NT2/D1 (cell line): ENCODE data around the gene MEIS2.
"Not testable (repeated sequence)": the region's sequence is repeated elsewhere in the genome, so short reads cannot be mapped to it uniquely, and the experiment has no call there.

Experiments used
- DNase-seq: peaks from one replicate; pipeline ENCODE4 v3.0.0-alpha.2; 2011; ENCODE audit warnings: low read depth, low spot score
- H3K27me3 ChIP-seq: 2 replicates; pipeline ENCODE4 v1.6.0; 2011; ENCODE audit warnings: mild to moderate bottlenecking; ENCODE audit not compliant: insufficient read length, insufficient read depth
- H3K36me3 ChIP-seq: 2 replicates; pipeline ENCODE4 v1.6.1; 2011; ENCODE audit warnings: mild to moderate bottlenecking, low read length, mixed read lengths; ENCODE audit not compliant: insufficient read depth, insufficient read length
- H3K4me1 ChIP-seq: 2 replicates; pipeline ENCODE4 v1.5.1; 2011; ENCODE audit not compliant: insufficient read depth, insufficient read length
- H3K4me3 ChIP-seq: 2 replicates; pipeline ENCODE4 v1.5.1; 2011; ENCODE audit warnings: low read depth; ENCODE audit not compliant: insufficient read length
- H3K9ac ChIP-seq: 2 replicates; pipeline ENCODE4 v1.6.0; 2011; ENCODE audit warnings: low read depth; ENCODE audit not compliant: insufficient read length
- H3K9me3 ChIP-seq: 2 replicates; pipeline ENCODE4 v1.5.1; 2011; ENCODE audit warnings: mild to moderate bottlenecking, low read length; ENCODE audit not compliant: insufficient read depth
- SUZ12 ChIP-seq: IDR thresholded peaks from 2 replicates; pipeline ENCODE4 v1.6.1; 2011; ENCODE audit not compliant: insufficient read length, insufficient read depth; ENCODE audit errors: extremely low read depth
- YY1 ChIP-seq: IDR thresholded peaks from 2 replicates; pipeline ENCODE4 v1.6.1; 2011; ENCODE audit not compliant: insufficient read length, insufficient read depth
- ZNF274 ChIP-seq: IDR thresholded peaks from 2 replicates; pipeline ENCODE4 v1.6.1; 2011; ENCODE audit warnings: mild to moderate bottlenecking, low read depth, low read length

Gene MEIS2

GRCh38 chr15:36988947-36989346 lies 111.4 kb downstream of the MEIS2 start:
- H3K27me3 ChIP-seq = no peaks in the 10 kb centered on the region
- DNase-seq = no peak
- peaks cover 10% of the 10 kb centered on the region; the same call in 1 of the 2 replicates for H3K9me3 ChIP-seq
- H3K4me3 ChIP-seq = no peak overlapping the region
- no peak overlapping the region for H3K9ac ChIP-seq
- H3K36me3 ChIP-seq = no peaks in the 10 kb centered on the region
- H3K4me1 ChIP-seq = no peaks in the 10 kb centered on the region
- no peak for TF ChIP-seq ZNF274
- no peak for TF ChIP-seq YY1
- no peak for TF ChIP-seq SUZ12

GRCh38 chr15:36982430-36982829 lies 117.9 kb downstream of the MEIS2 start:
- Histone ChIP-seq H3K27me3 (no peaks in the 10 kb centered on the region), H3K9me3 (peaks cover 14% of the 10 kb centered on the region; the same call in 1 of the 2 replicates), H3K9ac (no peak overlapping the region), H3K4me1 (no peaks in the 10 kb centered on the region), H3K36me3 (no peaks in the 10 kb centered on the region), H3K4me3 (no peak overlapping the region)
- TF ChIP-seq SUZ12 (no peak), ZNF274 (no peak), YY1 (no peak)
- DNase-seq = no peak

- not testable (repeated sequence) for H3K9ac ChIP-seq, H3K4me3 ChIP-seq, DNase-seq, H3K4me1 ChIP-seq, H3K27me3 ChIP-seq, H3K36me3 ChIP-seq
- H3K9me3 ChIP-seq = peaks cover 14% of the 10 kb centered on the region; the same call in 1 of the 2 replicates
Observed at GRCh38 chr15:36980281-36980680, 120.1 kb downstream of the MEIS2 start.

GRCh38 chr15:36978625-36979024 lies 121.7 kb downstream of the MEIS2 start:
- no peak overlapping the region for H3K4me3 ChIP-seq
- DNase-seq = no peak
- H3K9ac ChIP-seq = no peak overlapping the region
- peaks cover under 1% of the 10 kb centered on the region; the same call in 1 of the 2 replicates for H3K9me3 ChIP-seq
- H3K27me3 ChIP-seq = no peaks in the 10 kb centered on the region
- TF ChIP-seq SUZ12 (no peak), ZNF274 (no peak), YY1 (no peak)
- H3K4me1 ChIP-seq = no peaks in the 10 kb centered on the region
- no peaks in the 10 kb centered on the region for H3K36me3 ChIP-seq

- Histone ChIP-seq H3K27me3 (no peaks in the 10 kb centered on the region), H3K4me3 (no peak overlapping the region), H3K9ac (no peak overlapping the region), H3K4me1 (no peaks in the 10 kb centered on the region), H3K36me3 (no peaks in the 10 kb centered on the region), H3K9me3 (no peaks in the 10 kb centered on the region)
- no peak for DNase-seq
- no peak for TF ChIP-seq YY1
- no peak for TF ChIP-seq ZNF274
- no peak for TF ChIP-seq SUZ12
Observed at GRCh38 chr15:36978126-36978525, 122.2 kb downstream of the MEIS2 start.

- Histone ChIP-seq H3K4me3 (no peak overlapping the region), H3K9ac (no peak overlapping the region), H3K36me3 (no peaks in the 10 kb centered on the region), H3K9me3 (no peaks in the 10 kb centered on the region), H3K27me3 (no peaks in the 10 kb centered on the region), H3K4me1 (no peaks in the 10 kb centered on the region)
- no peak for DNase-seq
- no peak for TF ChIP-seq ZNF274
- no peak for TF ChIP-seq SUZ12
- TF ChIP-seq YY1 = no peak
Observed at GRCh38 chr15:36977659-36978058, 122.7 kb downstream of the MEIS2 start.

- DNase-seq = no peak
- Histone ChIP-seq H3K4me1 (no peaks in the 10 kb centered on the region), H3K9me3 (no peaks in the 10 kb centered on the region; the same call in 1 of the 2 replicates), H3K27me3 (no peaks in the 10 kb centered on the region), H3K9ac (no peak overlapping the region), H3K4me3 (no peak overlapping the region), H3K36me3 (no peaks in the 10 kb centered on the region)
- no peak for TF ChIP-seq ZNF274
- no peak for TF ChIP-seq SUZ12
- no peak for TF ChIP-seq YY1
Observed at GRCh38 chr15:36972704-36973103, 127.6 kb downstream of the MEIS2 start.

- no peak for DNase-seq
Observed at GRCh38 chr15:36970522-36970921, 129.8 kb downstream of the MEIS2 start.

More at GRCh38 chr15:36970522-36970921, 129.8 kb downstream of the MEIS2 start:
- H3K9me3 ChIP-seq = no peaks in the 10 kb centered on the region; the same call in 1 of the 2 replicates
- no peaks in the 10 kb centered on the region for H3K27me3 ChIP-seq
- no peak for TF ChIP-seq ZNF274
- no peak for TF ChIP-seq YY1
- TF ChIP-seq SUZ12 = no peak
- no peak overlapping the region for H3K4me3 ChIP-seq
- no peaks in the 10 kb centered on the region for H3K4me1 ChIP-seq
- no peaks in the 10 kb centered on the region for H3K36me3 ChIP-seq
- H3K9ac ChIP-seq = no peak overlapping the region
